HG03575 (cell line): ENCODE measurements around the gene CGN.
"Not testable (repeated sequence)": the region's sequence is repeated elsewhere in the genome, so short reads cannot be mapped to it uniquely, and the experiment has no call there.

ENCODE experiments used
- ATAC-seq: cut with Tn5 transposase; IDR thresholded peaks from one replicate; pipeline ENCODE4 v1.9.1; 2021; ENCODE audit not compliant: unreplicated experiment, insufficient number of reproducible peaks, low FRiP score; ENCODE audit errors: extremely low read depth

Gene CGN

GRCh38 chr1:151516031-151516511 lies 4.9 kb downstream of the CGN start:
- no peak for ATAC-seq

GRCh38 chr1:151518431-151518830 lies 7.2 kb downstream of the CGN start:
- no peak for ATAC-seq

- ATAC-seq: no peak
Observed at GRCh38 chr1:151518936-151519335, 7.7 kb downstream of the CGN start.

GRCh38 chr1:151519667-151520066 lies 8.5 kb downstream of the CGN start:
- no peak for ATAC-seq

- ATAC-seq: no peak
Observed at GRCh38 chr1:151520359-151520758, 9.2 kb downstream of the CGN start.

- ATAC-seq: not testable (repeated sequence)
Observed at GRCh38 chr1:151522427-151522826, 11.2 kb downstream of the CGN start.

- ATAC-seq: no peak
Observed at GRCh38 chr1:151523326-151523725, 12.1 kb downstream of the CGN start.

- ATAC-seq: no peak
Observed at GRCh38 chr1:151524736-151525135, 13.5 kb downstream of the CGN start.

- no peak for ATAC-seq
Observed at GRCh38 chr1:151526735-151527525, 15.7 kb downstream of the CGN start.

GRCh38 chr1:151529211-151529702 lies 18.1 kb downstream of the CGN start:
- ATAC-seq: no peak

- ATAC-seq: no peak
Observed at GRCh38 chr1:151529781-151530180, 18.6 kb downstream of the CGN start.

GRCh38 chr1:151530461-151530860 lies 19.3 kb downstream of the CGN start:
- ATAC-seq: no peak

GRCh38 chr1:151533870-151534269 lies 22.7 kb downstream of the CGN start:
- ATAC-seq: no peak

GRCh38 chr1:151534662-151535278 lies 23.6 kb downstream of the CGN start:
- ATAC-seq: no peak

GRCh38 chr1:151535326-151536271 lies 24.4 kb downstream of the CGN start:
- ATAC-seq: no peak

- no peak for ATAC-seq
Observed at GRCh38 chr1:151536499-151536898, 25.3 kb downstream of the CGN start.

- ATAC-seq: no peak
Observed at GRCh38 chr1:151537112-151537511, 25.9 kb downstream of the CGN start.

- ATAC-seq: no peak
Observed at GRCh38 chr1:151539321-151540020, 28.3 kb downstream of the CGN start.
